GM19395 (cell line): ENCODE measurements around the gene EML2.
"Not testable (repeated sequence)": the region's sequence is repeated elsewhere in the genome, so short reads cannot be mapped to it uniquely, and the experiment has no call there.

Experiments used
- ATAC-seq: cut with Tn5 transposase; IDR thresholded peaks from one replicate; pipeline ENCODE4 v1.9.1; 2021; ENCODE audit warnings: mild to moderate bottlenecking, moderate library complexity; ENCODE audit not compliant: unreplicated experiment

EML2 gene

GRCh38 chr19:45638930-45639729 is at the start of gene EML2:
TSS of gene EML2 (minus strand) at chr19:45639397. CDS start at chr19:45639376, 21 bp downstream.
- no peak for ATAC-seq

GRCh38 chr19:45687599-45687998 is 48.4 kb upstream of the EML2 start:
- no peak for ATAC-seq

GRCh38 chr19:45685045-45685444 is 45.8 kb upstream of the EML2 start:
- ATAC-seq: not testable (repeated sequence)

- ATAC-seq: no peak
Observed at GRCh38 chr19:45682908-45683307, 43.7 kb upstream of the EML2 start.

GRCh38 chr19:45682117-45682516 is 42.9 kb upstream of the EML2 start:
- no peak for ATAC-seq

GRCh38 chr19:45681391-45682015 is 42.3 kb upstream of the EML2 start:
- peak; percentile 56 for ATAC-seq

GRCh38 chr19:45677351-45678230 is 38.4 kb upstream of the EML2 start:
- no peak for ATAC-seq

GRCh38 chr19:45676851-45677263 is 37.7 kb upstream of the EML2 start:
- no peak for ATAC-seq

- no peak for ATAC-seq
Observed at GRCh38 chr19:45674946-45675345, 35.7 kb upstream of the EML2 start.

GRCh38 chr19:45670670-45671453 is 31.7 kb upstream of the EML2 start:
- ATAC-seq: no peak

GRCh38 chr19:45668342-45668871 is 29.2 kb upstream of the EML2 start:
- ATAC-seq: peak; percentile 9

- no peak for ATAC-seq
Observed at GRCh38 chr19:45667620-45668341, 28.6 kb upstream of the EML2 start, which contains the start of gene GIPR. TSS of gene GIPR (plus strand) at chr19:45668221. CDS start at chr19:45669521, 1,300 bp downstream.

GRCh38 chr19:45664575-45664974 is 25.4 kb upstream of the EML2 start:
- no peak for ATAC-seq

- ATAC-seq: no peak
Observed at GRCh38 chr19:45663800-45664199, 24.6 kb upstream of the EML2 start.

GRCh38 chr19:45660636-45661035 is 21.4 kb upstream of the EML2 start:
- no peak for ATAC-seq

- no peak for ATAC-seq
Observed at GRCh38 chr19:45659096-45659729, 20.0 kb upstream of the EML2 start.

GRCh38 chr19:45657520-45658167 is 18.4 kb upstream of the EML2 start:
- ATAC-seq: no peak

- no peak for ATAC-seq
Observed at GRCh38 chr19:45655073-45655472, 15.9 kb upstream of the EML2 start.

- ATAC-seq: no peak
Observed at GRCh38 chr19:45653634-45654033, 14.4 kb upstream of the EML2 start.
